HCT116 (cell line): ENCODE measurements around the gene PLCXD3. TPM values are rescaled to one million over a fixed set of nuclear protein-coding genes. Genes with fewer than 3 reads are reported as not detected.

Source experiments
- ATAC-seq: fragments of 200-7000 bp; cut with Tn5 transposase; 2 replicates; pipeline ENCODE4 v1.9.1; 2020; ENCODE audit warnings: mild to moderate bottlenecking, moderate library complexity
- BruUV-seq: library from RNA; stranded (reverse); fragments of 400-500 nt; replicated peaks from 2 replicates; lab custom pipeline; 2021; lab: Mats Ljungman, UMichigan
- CTCF ChIA-PET: fragments of 300-600 bp; sonication (Branson Sonifier 250); formaldehyde crosslinking; loops from one replicate; lab custom pipeline; 2021; ENCODE audit warnings: antibody characterized with exemption; lab: Charles Lee
- POLR2A ChIA-PET: fragments of 300-600, 350-600 bp; sonication (Branson Sonifier 250); formaldehyde crosslinking; loops from one replicate; lab custom pipeline; 2021; ENCODE audit warnings: antibody characterized with exemption; lab: Charles Lee
- RAD21 ChIA-PET, 2 experiments: fragments of 300-600 bp; sonication (Branson Sonifier 250); formaldehyde crosslinking; loops; one replicate each; lab custom pipeline; 2023; ENCODE audit warnings: low total read pairs in 2 of 2; ENCODE audit not compliant: uncharacterized antibody in 2 of 2, unreplicated experiment in 2 of 2, low non-redundant PET in 1 of 2; lab: Charles Lee
- DNase-seq: peaks from one replicate; pipeline ENCODE4 v3.0.0-alpha.2; 2010; ENCODE audit warnings: low read depth, low spot score
- H2AFZ ChIP-seq: fragments of 200-600 bp; shearing (Covaris generic), sonication (generic); 2 replicates; pipeline ENCODE4 v1.6.1; 2017; ENCODE audit warnings: low read depth, mixed run types, mixed read lengths, antibody characterized with exemption, low read length; ENCODE audit not compliant: poor library complexity, severe bottlenecking
- H3K27ac ChIP-seq: 2 replicates; pipeline ENCODE4 v1.5.1; 2012; ENCODE audit warnings: low read depth, low read length
- H3K27me3 ChIP-seq: fragments of 200-600 bp; sonication (generic); 2 replicates; pipeline ENCODE4 v1.6.1; 2016; ENCODE audit warnings: mixed run types, low read length, mixed read lengths; ENCODE audit not compliant: insufficient read depth
- H3K36me3 ChIP-seq, 2 experiments: fragments of 200-500 bp in 1 of 2; fragments of 200-600 bp in 1 of 2; sonication (Bioruptor generic) in 1 of 2; sonication (generic) in 1 of 2; 2 replicates each; pipeline versions ENCODE4 v1.5.1 to v1.6.1; 2014 to 2016; ENCODE audit warnings: low read length in 2 of 2, inconsistent platforms in 1 of 2, mixed read lengths in 1 of 2, mixed run types in 1 of 2; ENCODE audit not compliant: insufficient read depth in 2 of 2, control insufficient read depth in 1 of 2
- H3K4me1 ChIP-seq, 2 experiments: fragments of 200-600 bp in 1 of 2; sonication (generic) in 1 of 2; 2 replicates each; pipeline versions ENCODE4 v1.5.1 to v1.6.1; 2012 to 2017; ENCODE audit warnings: low read length in 2 of 2, inconsistent platforms in 1 of 2, mild to moderate bottlenecking in 1 of 2, mixed read lengths in 1 of 2, mixed run types in 1 of 2, moderate library complexity in 1 of 2; ENCODE audit not compliant: insufficient read depth in 2 of 2, control insufficient read depth in 1 of 2
- H3K4me2 ChIP-seq: fragments of 200-600 bp; sonication (generic); 2 replicates; pipeline ENCODE4 v1.6.1; 2017; ENCODE audit warnings: mixed run types, low read length, mixed read lengths
- H3K4me3 ChIP-seq, 2 experiments: fragments of 200-600 bp in 1 of 2; sonication (generic) in 1 of 2; replicated peaks in 1 of 2; 2 replicates each; pipeline ENCODE4 v1.5.1; 2011 to 2016; ENCODE audit warnings: low read length in 2 of 2, control low read depth in 1 of 2, low read depth in 1 of 2, mild to moderate bottlenecking in 1 of 2, mixed read lengths in 1 of 2, mixed run types in 1 of 2
- H3K79me2 ChIP-seq: fragments of 200-600 bp; sonication (generic); 2 replicates; pipeline ENCODE4 v1.6.1; 2017; ENCODE audit warnings: mild to moderate bottlenecking, mixed run types, low read length, moderate library complexity, mixed read lengths; ENCODE audit not compliant: insufficient read depth
- H3K9ac ChIP-seq: fragments of 200-600 bp; sonication (generic); 2 replicates; pipeline ENCODE4 v1.6.1; 2016; ENCODE audit warnings: low read length, mixed read lengths
- H3K9me2 ChIP-seq: fragments of 200-600 bp; sonication (generic), shearing (Covaris generic); 2 replicates; pipeline ENCODE4 v1.6.1; 2017; ENCODE audit warnings: mixed run types, mild to moderate bottlenecking, moderate library complexity; ENCODE audit not compliant: insufficient read depth
- H3K9me3 ChIP-seq, 2 experiments: fragments of 200-500 bp in 1 of 2; fragments of 200-600 bp in 1 of 2; sonication (Bioruptor generic) in 1 of 2; sonication (generic) in 1 of 2; 2 replicates each; pipeline ENCODE4 v1.6.1; 2014 to 2017; ENCODE audit warnings: low read length in 2 of 2, mixed read lengths in 2 of 2, inconsistent platforms in 1 of 2, low read depth in 1 of 2, mild to moderate bottlenecking in 1 of 2, mixed run types in 1 of 2, moderate library complexity in 1 of 2; ENCODE audit not compliant: control insufficient read depth in 1 of 2, insufficient read depth in 1 of 2
- H4K20me1 ChIP-seq: fragments of 200-600 bp; sonication (generic), shearing (Covaris generic); 2 replicates; pipeline ENCODE4 v1.6.1; 2017; ENCODE audit warnings: mixed run types, mild to moderate bottlenecking, moderate library complexity; ENCODE audit not compliant: insufficient read depth
- CBX3 ChIP-seq: IDR thresholded peaks from 2 replicates; pipeline ENCODE4 v1.6.1; 2012; ENCODE audit warnings: low read depth
- CEBPB ChIP-seq: IDR thresholded peaks from 2 replicates; pipeline ENCODE4 v1.6.1; 2012; ENCODE audit warnings: low read depth
- CTCF ChIP-seq, 3 experiments: fragments of 200-600 bp in 1 of 3; sonication (generic) in 1 of 3; IDR thresholded peaks in 2 of 3; conservative IDR thresholded peaks in 1 of 3; 2 replicates each; pipeline ENCODE4 v1.5.1; 2012 to 2017; ENCODE audit warnings: low read depth in 2 of 3, low read length in 2 of 3, antibody characterized with exemption in 1 of 3, borderline replicate concordance in 1 of 3, control low read depth in 1 of 3, mild to moderate bottlenecking in 1 of 3, mixed read lengths in 1 of 3, mixed run types in 1 of 3, moderate library complexity in 1 of 3; ENCODE audit not compliant: insufficient read depth in 1 of 3
- ELF1 ChIP-seq: IDR thresholded peaks from 2 replicates; pipeline ENCODE4 v1.6.1; 2012; ENCODE audit warnings: low read depth, borderline replicate concordance
- EZH2phosphoT487 ChIP-seq: fragments of 200-600 bp; IDR thresholded peaks from 2 replicates; pipeline ENCODE4 v1.6.1; 2018; ENCODE audit warnings: antibody characterized with exemption, borderline replicate concordance
- JUND ChIP-seq: IDR thresholded peaks from 2 replicates; pipeline ENCODE4 v1.6.1; 2012
- MAX ChIP-seq: IDR thresholded peaks from 2 replicates; pipeline ENCODE4 v1.6.1; 2012
- RAD21 ChIP-seq: IDR thresholded peaks from 2 replicates; pipeline ENCODE4 v1.6.1; 2012; ENCODE audit warnings: low read depth, mild to moderate bottlenecking
- SP1 ChIP-seq: IDR thresholded peaks from 2 replicates; pipeline ENCODE4 v1.6.1; 2012; ENCODE audit warnings: low read depth
- ZBTB33 ChIP-seq: IDR thresholded peaks from 2 replicates; pipeline ENCODE4 v1.6.1; 2011; ENCODE audit warnings: mild to moderate bottlenecking, low read length, moderate library complexity; ENCODE audit not compliant: insufficient replicate concordance; ENCODE audit errors: extremely low read depth
- intact Hi-C: fragments of 100-400 bp; cut with micrococcal nuclease; formaldehyde crosslinking; loops from 2 replicates; pipeline ENCODE4 v1.10.0; 2022
- total RNA-seq: library from RNA; stranded (reverse); gene quantifications from one replicate; pipeline ENCODE4 v1.2.1, GENCODE V29; 2021; ENCODE audit not compliant: unreplicated experiment

The PLCXD3 gene
- total RNA-seq, 1 experiment from 2014 or later: not detected

- intact Hi-C loops: no loop called here
- BruUV-seq: no TSS peak
- ChIA-PET CTCF (no interaction called here), POLR2A (no interaction called here), RAD21 (no interaction called here)
- Histone ChIP-seq H3K9ac (no peak overlapping the region), H3K79me2 (no peaks in the 10 kb centered on the region), H3K4me3 (no peak overlapping the region), H3K4me2 (no peak overlapping the region), H4K20me1 (no peaks in the 10 kb centered on the region), H3K9me2 (no peaks in the 10 kb centered on the region), H3K4me1 (peaks cover 3 to 7% of the 10 kb centered on the region in 2 experiments; a peak in 1 of 4 replicates), H3K27ac (no peak overlapping the region), H2AFZ (no peak overlapping the region), H3K9me3 (no peaks in the 10 kb centered on the region), H3K27me3 (no peaks in the 10 kb centered on the region), H3K36me3 (no peaks in the 10 kb centered on the region)
- ATAC-seq: no peak
- no peak for DNase-seq
- TF ChIP-seq CBX3: no peak
- no peak for TF ChIP-seq ELF1
- no peak for TF ChIP-seq RAD21
- no peak for TF ChIP-seq MAX
- no peak for TF ChIP-seq CTCF (IDR thresholded peaks at IDR 0.05 in 2 of 3, conservative IDR thresholded peaks at IDR 0.05 in 1 of 3; ENCODE audit: borderline replicate concordance in 1 of 3, insufficient read depth in 1 of 3, low read depth in 2 of 3, low read length in 2 of 3)
- no peak for TF ChIP-seq SP1
- TF ChIP-seq ZBTB33: no peak
- no peak for TF ChIP-seq JUND
- TF ChIP-seq EZH2phosphoT487: no peak
- no peak for TF ChIP-seq CEBPB
These were observed 97.9 kb downstream of the PLCXD3 start for GRCh38 chr5:41412496-41412895.
